GM23338 (cell line): ENCODE measurements around the gene ARHGAP42.

Experiments used
- CREB1 ChIP-seq: fragments of 250-450 bp; sonication (Bioruptor Pico); IDR thresholded peaks from 2 replicates; pipeline ENCODE4 v1.5.0; 2020; ENCODE audit warnings: low read depth, mild to moderate bottlenecking, moderate library complexity
- CTCF ChIP-seq, 2 experiments: fragments of 200-600 bp in 1 of 2; sonication (generic) in 1 of 2; conservative IDR thresholded peaks; 2 replicates each; pipeline versions ENCODE4 v1.5.1 to v1.6.1; 2016 to 2017; ENCODE audit warnings: antibody characterized with exemption in 2 of 2, low read depth in 2 of 2, mild to moderate bottlenecking in 2 of 2, moderate library complexity in 1 of 2
- ETS1 ChIP-seq: IDR thresholded peaks from 2 replicates; pipeline ENCODE4 v1.6.1; 2016; ENCODE audit warnings: antibody characterized with exemption
- EZH2 ChIP-seq: fragments of 200-600 bp; sonication (generic); IDR thresholded peaks from one replicate; pipeline ENCODE4 v1.8.0; 2017; ENCODE audit warnings: antibody characterized with exemption, mild to moderate bottlenecking, low read depth; ENCODE audit not compliant: unreplicated experiment
- EZH2phosphoT487 ChIP-seq: fragments of 200-600 bp; sonication (generic); IDR thresholded peaks from one replicate; pipeline ENCODE4 v1.8.1; 2018; ENCODE audit warnings: antibody characterized with exemption; ENCODE audit not compliant: unreplicated experiment
- JUNB ChIP-seq: IDR thresholded peaks from one replicate; pipeline ENCODE4 v1.6.1; 2016; ENCODE audit warnings: antibody characterized with exemption; ENCODE audit not compliant: unreplicated experiment
- NANOG ChIP-seq: IDR thresholded peaks from 2 replicates; pipeline ENCODE4 v1.6.1; 2016; ENCODE audit warnings: antibody characterized with exemption, borderline replicate concordance
- POLR2AphosphoS5 ChIP-seq: IDR thresholded peaks from 2 replicates; pipeline ENCODE4 v1.6.1; 2016; ENCODE audit warnings: antibody characterized with exemption, low read depth
- REST ChIP-seq: IDR thresholded peaks from one replicate; pipeline ENCODE4 v1.6.1; 2018; ENCODE audit warnings: antibody characterized with exemption; ENCODE audit not compliant: unreplicated experiment
- STAT1 ChIP-seq: IDR thresholded peaks from one replicate; pipeline ENCODE4 v1.6.1; 2016; ENCODE audit warnings: antibody characterized with exemption; ENCODE audit not compliant: unreplicated experiment
- ZNF114 ChIP-seq: fragments of 250-450 bp; sonication (Bioruptor Pico); IDR thresholded peaks from 2 replicates; pipeline ENCODE4 v1.5.0; 2020; ENCODE audit warnings: mild to moderate bottlenecking, moderate library complexity
- ZNF331 ChIP-seq: fragments of 250-450 bp; sonication (Bioruptor Pico); IDR thresholded peaks from 2 replicates; pipeline ENCODE4 v1.5.0; 2020; ENCODE audit warnings: low read depth, mild to moderate bottlenecking, moderate library complexity

- TF ChIP-seq POLR2AphosphoS5 (no peak), CTCF (conservative IDR thresholded peaks at IDR 0.05; ENCODE audit: low read depth in 2 of 2) (no peak), EZH2 (no peak), REST (no peak), EZH2phosphoT487 (no peak), ZNF331 (no peak), CREB1 (no peak), NANOG (no peak), ETS1 (no peak), STAT1 (no peak), JUNB (no peak), ZNF114 (CRISPR knock-in tag) (no peak)
Measured at GRCh38 chr11:100963375-100963774, 276.3 kb downstream of the ARHGAP42 start.
